ENCODE data around the gene DTNB. TPM values are rescaled to one million over a fixed set of nuclear protein-coding genes. Genes with fewer than 3 reads are reported as not detected.
A peak's percentile ranks its signal among the peaks of the same experiment; 100 is the strongest.

DTNB gene
- polyA plus RNA-seq, 1 of the 3 experiments (the other 2 are of a cell fraction): 15.3 TPM

DNA sequence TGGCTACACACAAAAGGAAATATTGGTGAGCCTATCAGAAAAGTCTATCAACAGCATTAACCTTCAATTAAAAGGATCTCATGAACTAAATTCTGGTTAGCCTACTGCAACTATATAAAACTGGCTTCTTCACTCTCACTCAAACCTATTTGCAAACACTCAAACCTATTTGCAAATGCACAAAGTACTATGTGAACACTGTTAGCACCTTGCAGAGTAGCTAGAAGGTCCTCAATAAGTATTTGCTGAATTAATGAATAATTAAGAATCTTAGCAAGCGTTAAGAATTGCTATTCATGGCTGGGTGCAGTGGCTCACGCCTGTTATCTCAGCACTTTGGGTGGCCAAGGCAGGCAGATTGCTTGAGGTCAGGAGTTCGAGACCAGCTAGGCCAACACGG is 150.3 kb downstream of the DTNB start:
- WGBS (ENCODE audit: low lambda C conversion rate): 88% methylated on average over 4 of the region's 4 CpGs
- Histone ChIP-seq H3K79me2 (ENCODE audit: insufficient read depth) (no peaks in the 10 kb centered on the region), H4K20me1 (ENCODE audit: insufficient read depth) (no peaks in the 10 kb centered on the region), H3K27me3 (ENCODE audit: insufficient read depth) (no peaks in the 10 kb centered on the region), H3K36me3 (replicated peaks in 1 of 2; ENCODE audit: control insufficient read depth in 1 of 2, insufficient read depth in 2 of 2, low read length in 1 of 2) (no peaks in the 10 kb centered on the region), H3K27ac (ENCODE audit: low read depth in 2 of 2, low read length in 1 of 2) (no peak overlapping the region), H3K4me3 (ENCODE audit: low read depth in 2 of 2, low read length in 1 of 2) (no peak overlapping the region), H3K4me1 (ENCODE audit: control insufficient read depth in 1 of 2, insufficient read depth in 2 of 2, low read depth in 1 of 2, low read length in 1 of 2) (peaks cover 4 to 15% of the 10 kb centered on the region in 2 experiments), H2AFZ (ENCODE audit: low read depth) (no peak overlapping the region), H3K4me2 (no peak overlapping the region), H3K9ac (no peak overlapping the region), H3K9me3 (no peaks in the 10 kb centered on the region), H3F3A (replicated peaks; ENCODE audit: insufficient read depth) (peaks cover 16% of the 10 kb centered on the region), H3K9me2 (no peaks in the 10 kb centered on the region)
- DNase-seq: no peak
- TF ChIP-seq FOXM1 (IDR thresholded peaks at IDR 0.05; ENCODE audit: low read depth) (no peak), MEF2A (IDR thresholded peaks at IDR 0.05; ENCODE audit: borderline replicate concordance, low read depth) (no peak), CHD2 (IDR thresholded peaks at IDR 0.05; ENCODE audit: low read length, partially characterized antibody) (no peak), RCOR1 (IDR thresholded peaks at IDR 0.05; ENCODE audit: low read length) (no peak), SIN3A (IDR thresholded peaks at IDR 0.05; ENCODE audit: borderline replicate concordance, low read depth, low read length) (no peak), TCF12 (IDR thresholded peaks at IDR 0.05) (no peak), ELF1 (IDR thresholded peaks at IDR 0.05) (no peak)
- TF ChIP-seq, protein P1, sequence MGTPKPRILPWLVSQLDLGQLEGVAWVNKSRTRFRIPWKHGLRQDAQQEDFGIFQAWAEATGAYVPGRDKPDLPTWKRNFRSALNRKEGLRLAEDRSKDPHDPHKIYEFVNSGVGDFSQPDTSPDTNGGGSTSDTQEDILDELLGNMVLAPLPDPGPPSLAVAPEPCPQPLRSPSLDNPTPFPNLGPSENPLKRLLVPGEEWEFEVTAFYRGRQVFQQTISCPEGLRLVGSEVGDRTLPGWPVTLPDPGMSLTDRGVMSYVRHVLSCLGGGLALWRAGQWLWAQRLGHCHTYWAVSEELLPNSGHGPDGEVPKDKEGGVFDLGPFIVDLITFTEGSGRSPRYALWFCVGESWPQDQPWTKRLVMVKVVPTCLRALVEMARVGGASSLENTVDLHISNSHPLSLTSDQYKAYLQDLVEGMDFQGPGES (IDR thresholded peaks at IDR 0.05; ENCODE audit: low read depth, low read length): no peak
- TF ChIP-seq, protein P2, sequence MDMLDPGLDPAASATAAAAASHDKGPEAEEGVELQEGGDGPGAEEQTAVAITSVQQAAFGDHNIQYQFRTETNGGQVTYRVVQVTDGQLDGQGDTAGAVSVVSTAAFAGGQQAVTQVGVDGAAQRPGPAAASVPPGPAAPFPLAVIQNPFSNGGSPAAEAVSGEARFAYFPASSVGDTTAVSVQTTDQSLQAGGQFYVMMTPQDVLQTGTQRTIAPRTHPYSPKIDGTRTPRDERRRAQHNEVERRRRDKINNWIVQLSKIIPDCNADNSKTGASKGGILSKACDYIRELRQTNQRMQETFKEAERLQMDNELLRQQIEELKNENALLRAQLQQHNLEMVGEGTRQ (IDR thresholded peaks at IDR 0.05; ENCODE audit: borderline replicate concordance, low read depth, low read length): no peak
- TF ChIP-seq, protein P3, sequence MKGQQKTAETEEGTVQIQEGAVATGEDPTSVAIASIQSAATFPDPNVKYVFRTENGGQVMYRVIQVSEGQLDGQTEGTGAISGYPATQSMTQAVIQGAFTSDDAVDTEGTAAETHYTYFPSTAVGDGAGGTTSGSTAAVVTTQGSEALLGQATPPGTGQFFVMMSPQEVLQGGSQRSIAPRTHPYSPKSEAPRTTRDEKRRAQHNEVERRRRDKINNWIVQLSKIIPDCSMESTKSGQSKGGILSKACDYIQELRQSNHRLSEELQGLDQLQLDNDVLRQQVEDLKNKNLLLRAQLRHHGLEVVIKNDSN (IDR thresholded peaks at IDR 0.05; ENCODE audit: borderline replicate concordance, low read depth): no peak
- ChIA-PET CTCF (interaction anchor here (1.1 to 1.9 kb wide), 4 partner anchors 137 to 180 kb away, joined by 3 to 8 read pairs (median 6); no protein-coding TSS in a partner anchor), POLR2A (interaction anchor here (0.7 kb wide), 1 partner anchor 584 kb away, joined by 3 read pairs; no protein-coding TSS in a partner anchor)

DNA sequence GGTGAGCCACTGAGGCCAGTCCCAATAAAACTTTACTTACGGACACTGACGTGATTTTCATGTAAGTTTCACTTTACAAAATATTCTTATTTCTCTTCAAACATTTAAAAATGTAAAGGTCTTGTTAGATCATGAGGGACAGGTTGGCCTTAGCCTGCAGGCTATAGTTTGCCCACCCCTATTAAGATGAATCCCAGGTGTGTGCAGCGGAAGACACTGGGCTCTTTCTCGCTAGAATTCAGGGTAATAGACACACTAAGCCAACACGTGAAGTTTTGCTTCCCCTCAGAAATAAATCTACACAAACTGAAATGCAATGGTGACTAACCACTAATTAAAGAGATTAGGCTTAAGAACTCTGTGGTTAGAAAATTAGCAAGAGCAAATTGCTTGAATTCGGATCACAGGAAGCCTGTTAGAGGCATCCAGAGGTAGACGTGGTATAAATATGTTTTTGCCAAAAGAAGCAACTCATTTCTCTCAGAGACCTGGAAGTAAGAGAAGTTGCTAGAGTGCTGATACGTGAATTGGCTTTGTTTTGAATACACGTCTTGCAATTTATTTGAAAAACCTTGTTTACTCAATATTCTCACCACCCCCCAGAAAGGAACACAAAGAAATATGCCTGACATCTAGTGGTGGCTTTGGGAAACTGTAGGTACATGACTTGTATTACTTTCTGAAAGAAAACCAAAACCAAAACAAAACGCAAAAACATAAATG is 151.6 kb downstream of the DTNB start:
- Histone ChIP-seq H3K4me3 (ENCODE audit: low read depth in 2 of 2, low read length in 1 of 2) (no peak overlapping the region; a peak in 1 of 4 replicates), H3K79me2 (ENCODE audit: insufficient read depth) (no peaks in the 10 kb centered on the region), H3K4me2 (peak overlapping the region; percentile 53), H3K9me3 (no peaks in the 10 kb centered on the region), H3K9me2 (no peaks in the 10 kb centered on the region), H3F3A (replicated peaks; ENCODE audit: insufficient read depth) (peaks cover 5% of the 10 kb centered on the region), H3K36me3 (replicated peaks in 1 of 2; ENCODE audit: control insufficient read depth in 1 of 2, insufficient read depth in 2 of 2, low read length in 1 of 2) (no peaks in the 10 kb centered on the region), H2AFZ (ENCODE audit: low read depth) (peak overlapping the region; percentile 63), H3K4me1 (ENCODE audit: control insufficient read depth in 1 of 2, insufficient read depth in 2 of 2, low read depth in 1 of 2, low read length in 1 of 2) (peaks cover 4% of the 10 kb centered on the region in 2 experiments), H3K27ac (ENCODE audit: low read depth in 2 of 2, low read length in 1 of 2) (peak overlapping the region; percentile 4 to 39; a peak in 2 of 4 replicates), H3K27me3 (ENCODE audit: insufficient read depth) (no peaks in the 10 kb centered on the region), H3K9ac (no peak overlapping the region), H4K20me1 (ENCODE audit: insufficient read depth) (no peaks in the 10 kb centered on the region)
- peak; percentile 66 for DNase-seq
- POLR2A ChIA-PET: no interaction called here
- CTCF ChIA-PET: interaction anchor here (0.9 to 4.0 kb wide), 5 partner anchors 145 to 210 kb away, joined by 3 to 25 read pairs (median 8); partner anchors contain the start of gene DNMT3A
- WGBS (ENCODE audit: low lambda C conversion rate): 58% methylated on average over 10 of the region's 10 CpGs
- TF ChIP-seq MEF2A (IDR thresholded peaks at IDR 0.05; ENCODE audit: borderline replicate concordance, low read depth) (no peak), SMC3 (IDR thresholded peaks at IDR 0.05; ENCODE audit: low read depth, low read length) (peak; percentile 86), NFIC (IDR thresholded peaks at IDR 0.05; ENCODE audit: borderline replicate concordance) (no peak), GABPA (IDR thresholded peaks at IDR 0.05; ENCODE audit: low read depth) (no peak), NRF1 (IDR thresholded peaks at IDR 0.05; ENCODE audit: low read depth, low read length) (no peak), SIN3A (IDR thresholded peaks at IDR 0.05; ENCODE audit: borderline replicate concordance, low read depth, low read length) (no peak), FOSL2 (IDR thresholded peaks at IDR 0.05; ENCODE audit: borderline replicate concordance, low read depth) (no peak), POLR2AphosphoS5 (IDR thresholded peaks at IDR 0.05; ENCODE audit: low read depth, low read length) (no peak), FOXM1 (IDR thresholded peaks at IDR 0.05; ENCODE audit: low read depth) (no peak), EP300 (IDR thresholded peaks at IDR 0.05; ENCODE audit: borderline replicate concordance in 1 of 2, low read depth in 1 of 2, low read length in 1 of 2) (no peak), CHD2 (IDR thresholded peaks at IDR 0.05; ENCODE audit: low read length, partially characterized antibody) (peak; percentile 47), JUND (IDR thresholded peaks at IDR 0.05) (no peak)
- TF ChIP-seq, protein P4, sequence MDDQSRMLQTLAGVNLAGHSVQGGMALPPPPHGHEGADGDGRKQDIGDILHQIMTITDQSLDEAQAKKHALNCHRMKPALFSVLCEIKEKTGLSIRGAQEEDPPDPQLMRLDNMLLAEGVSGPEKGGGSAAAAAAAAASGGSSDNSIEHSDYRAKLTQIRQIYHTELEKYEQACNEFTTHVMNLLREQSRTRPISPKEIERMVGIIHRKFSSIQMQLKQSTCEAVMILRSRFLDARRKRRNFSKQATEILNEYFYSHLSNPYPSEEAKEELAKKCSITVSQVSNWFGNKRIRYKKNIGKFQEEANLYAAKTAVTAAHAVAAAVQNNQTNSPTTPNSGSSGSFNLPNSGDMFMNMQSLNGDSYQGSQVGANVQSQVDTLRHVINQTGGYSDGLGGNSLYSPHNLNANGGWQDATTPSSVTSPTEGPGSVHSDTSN (IDR thresholded peaks at IDR 0.05): no peak
- TF ChIP-seq, protein P5, sequence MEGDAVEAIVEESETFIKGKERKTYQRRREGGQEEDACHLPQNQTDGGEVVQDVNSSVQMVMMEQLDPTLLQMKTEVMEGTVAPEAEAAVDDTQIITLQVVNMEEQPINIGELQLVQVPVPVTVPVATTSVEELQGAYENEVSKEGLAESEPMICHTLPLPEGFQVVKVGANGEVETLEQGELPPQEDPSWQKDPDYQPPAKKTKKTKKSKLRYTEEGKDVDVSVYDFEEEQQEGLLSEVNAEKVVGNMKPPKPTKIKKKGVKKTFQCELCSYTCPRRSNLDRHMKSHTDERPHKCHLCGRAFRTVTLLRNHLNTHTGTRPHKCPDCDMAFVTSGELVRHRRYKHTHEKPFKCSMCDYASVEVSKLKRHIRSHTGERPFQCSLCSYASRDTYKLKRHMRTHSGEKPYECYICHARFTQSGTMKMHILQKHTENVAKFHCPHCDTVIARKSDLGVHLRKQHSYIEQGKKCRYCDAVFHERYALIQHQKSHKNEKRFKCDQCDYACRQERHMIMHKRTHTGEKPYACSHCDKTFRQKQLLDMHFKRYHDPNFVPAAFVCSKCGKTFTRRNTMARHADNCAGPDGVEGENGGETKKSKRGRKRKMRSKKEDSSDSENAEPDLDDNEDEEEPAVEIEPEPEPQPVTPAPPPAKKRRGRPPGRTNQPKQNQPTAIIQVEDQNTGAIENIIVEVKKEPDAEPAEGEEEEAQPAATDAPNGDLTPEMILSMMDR (IDR thresholded peaks at IDR 0.05): peak; percentile 95
- TF ChIP-seq, protein P2 (IDR thresholded peaks at IDR 0.05; ENCODE audit: borderline replicate concordance, low read depth, low read length): no peak

Data from SK-N-SH (cell line).